D721Med (cell line): ENCODE data around the gene CCNY.

Source experiments
- DNase-seq: peaks from one replicate; pipeline ENCODE4 v3.0.0; 2011; ENCODE audit warnings: low spot score; ENCODE audit not compliant: insufficient read length
- FAIRE-seq: peaks from 2 replicates; lab custom pipeline; 2011; peaks lifted over from hg19 to GRCh38; lab: Jason Lieb, UNC
- TF ChIP-seq, protein P1 (sequence below): IDR thresholded peaks from 2 replicates; pipeline ENCODE4 v1.5.1; 2012; ENCODE audit warnings: mild to moderate bottlenecking, control low read depth; ENCODE audit not compliant: insufficient read depth; ENCODE audit errors: missing control alignments

The CCNY gene

DNA sequence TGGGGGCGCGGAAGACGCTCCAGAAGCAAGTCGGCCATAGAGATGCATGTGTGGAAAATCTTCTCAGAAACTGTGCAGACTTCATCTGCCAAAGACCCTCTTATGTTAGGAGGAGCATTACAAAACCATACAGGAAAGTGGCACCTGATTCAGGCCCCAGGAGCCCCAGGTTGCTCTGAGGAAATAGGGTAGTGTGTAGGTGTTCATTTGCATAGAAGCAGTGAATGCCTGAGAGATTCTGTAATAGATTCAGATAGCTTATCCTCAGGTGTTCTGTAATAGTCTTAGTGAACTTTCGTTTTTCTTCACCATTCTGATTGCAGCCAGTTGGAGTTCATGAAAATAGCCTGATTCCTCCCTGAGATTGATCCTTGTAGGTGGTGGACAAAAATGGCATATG lies 162.4 kb downstream of the CCNY start:
- no peak for FAIRE-seq
- TF ChIP-seq, protein P1, sequence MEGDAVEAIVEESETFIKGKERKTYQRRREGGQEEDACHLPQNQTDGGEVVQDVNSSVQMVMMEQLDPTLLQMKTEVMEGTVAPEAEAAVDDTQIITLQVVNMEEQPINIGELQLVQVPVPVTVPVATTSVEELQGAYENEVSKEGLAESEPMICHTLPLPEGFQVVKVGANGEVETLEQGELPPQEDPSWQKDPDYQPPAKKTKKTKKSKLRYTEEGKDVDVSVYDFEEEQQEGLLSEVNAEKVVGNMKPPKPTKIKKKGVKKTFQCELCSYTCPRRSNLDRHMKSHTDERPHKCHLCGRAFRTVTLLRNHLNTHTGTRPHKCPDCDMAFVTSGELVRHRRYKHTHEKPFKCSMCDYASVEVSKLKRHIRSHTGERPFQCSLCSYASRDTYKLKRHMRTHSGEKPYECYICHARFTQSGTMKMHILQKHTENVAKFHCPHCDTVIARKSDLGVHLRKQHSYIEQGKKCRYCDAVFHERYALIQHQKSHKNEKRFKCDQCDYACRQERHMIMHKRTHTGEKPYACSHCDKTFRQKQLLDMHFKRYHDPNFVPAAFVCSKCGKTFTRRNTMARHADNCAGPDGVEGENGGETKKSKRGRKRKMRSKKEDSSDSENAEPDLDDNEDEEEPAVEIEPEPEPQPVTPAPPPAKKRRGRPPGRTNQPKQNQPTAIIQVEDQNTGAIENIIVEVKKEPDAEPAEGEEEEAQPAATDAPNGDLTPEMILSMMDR = no peak
- no peak for DNase-seq

DNA sequence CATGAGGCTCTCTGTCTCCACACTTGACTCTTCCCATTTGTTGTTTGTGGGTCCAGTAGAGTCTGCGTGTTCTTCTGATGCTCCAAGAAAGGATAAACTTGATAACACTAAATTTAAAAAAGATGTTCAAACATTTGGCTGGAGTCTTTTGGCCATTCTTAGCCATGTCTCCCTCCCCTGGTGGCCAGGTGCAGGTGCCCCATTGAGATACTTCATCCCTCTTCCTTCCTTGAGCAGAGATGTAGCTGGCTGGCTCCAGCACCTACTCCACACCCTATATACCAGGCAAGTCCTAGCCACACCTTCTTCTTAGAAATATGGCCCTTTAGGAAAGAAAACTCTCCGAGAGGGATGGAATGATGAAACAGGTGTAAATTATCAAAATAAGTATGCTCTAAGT lies 165.6 kb downstream of the CCNY start:
- FAIRE-seq = no peak
- DNase-seq = no peak
- TF ChIP-seq, protein P1 = no peak

DNA sequence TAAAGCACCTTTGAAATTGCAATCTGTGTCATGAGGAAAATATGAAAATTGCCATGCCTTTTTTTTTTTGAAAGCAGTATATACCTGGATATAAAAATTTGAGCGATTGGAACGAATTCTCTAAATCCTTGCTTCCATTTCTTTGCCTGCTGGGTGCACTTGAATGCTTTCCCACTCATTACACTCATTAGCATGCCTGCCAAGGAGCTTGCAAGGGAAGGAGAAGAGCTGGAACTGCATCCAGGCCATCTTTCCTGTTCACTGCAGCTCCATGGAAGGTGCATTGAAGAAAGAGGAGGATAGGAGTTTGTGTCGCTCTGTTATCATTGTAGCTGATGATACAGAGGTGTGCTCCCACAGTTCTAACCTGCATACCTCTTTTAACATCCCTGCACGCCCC lies 166.4 kb downstream of the CCNY start:
- DNase-seq = no peak
- no peak for FAIRE-seq
- TF ChIP-seq, protein P1 = no peak

DNA sequence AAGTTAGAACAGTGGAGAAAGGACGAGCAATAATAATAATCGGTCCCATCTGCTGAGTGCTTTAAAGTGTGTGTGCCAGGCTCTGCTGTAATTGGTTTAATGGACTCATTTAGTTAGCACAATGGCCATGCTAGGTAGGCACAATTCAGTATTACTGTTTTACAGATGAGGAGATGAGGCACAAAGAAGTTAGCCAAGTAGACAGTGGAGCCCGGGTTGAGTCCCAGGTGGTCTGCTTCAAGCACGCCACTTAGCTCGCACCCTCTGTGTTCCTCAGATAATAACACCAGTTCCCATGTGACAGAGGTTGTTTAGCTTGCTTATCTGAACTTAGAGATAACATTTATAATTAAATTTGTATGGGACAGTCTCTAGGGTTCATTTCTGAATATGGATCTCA lies 167.3 kb downstream of the CCNY start:
- DNase-seq = no peak
- FAIRE-seq = no peak
- TF ChIP-seq, protein P1 = no peak

DNA sequence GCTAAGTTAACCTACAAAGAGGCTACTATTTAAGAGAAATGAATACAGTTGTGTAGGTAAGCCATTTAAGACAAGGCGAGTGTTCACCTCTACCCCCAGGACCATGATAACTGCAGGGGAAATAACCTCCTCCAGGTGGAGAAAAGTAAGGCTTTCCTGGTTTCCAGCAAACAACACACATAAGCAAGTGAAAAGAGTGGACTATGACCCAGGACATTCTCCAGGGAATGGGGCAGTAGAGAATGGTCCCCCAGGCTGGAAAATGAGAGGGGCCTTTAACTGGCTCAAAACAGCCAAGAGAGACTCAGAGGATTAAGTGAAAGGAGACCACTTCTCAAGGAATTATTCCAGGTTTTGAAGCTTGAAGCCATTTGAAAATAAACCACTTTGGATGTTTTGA lies 167.8 kb downstream of the CCNY start:
- no peak for FAIRE-seq
- TF ChIP-seq, protein P1 = no peak
- DNase-seq = no peak

DNA sequence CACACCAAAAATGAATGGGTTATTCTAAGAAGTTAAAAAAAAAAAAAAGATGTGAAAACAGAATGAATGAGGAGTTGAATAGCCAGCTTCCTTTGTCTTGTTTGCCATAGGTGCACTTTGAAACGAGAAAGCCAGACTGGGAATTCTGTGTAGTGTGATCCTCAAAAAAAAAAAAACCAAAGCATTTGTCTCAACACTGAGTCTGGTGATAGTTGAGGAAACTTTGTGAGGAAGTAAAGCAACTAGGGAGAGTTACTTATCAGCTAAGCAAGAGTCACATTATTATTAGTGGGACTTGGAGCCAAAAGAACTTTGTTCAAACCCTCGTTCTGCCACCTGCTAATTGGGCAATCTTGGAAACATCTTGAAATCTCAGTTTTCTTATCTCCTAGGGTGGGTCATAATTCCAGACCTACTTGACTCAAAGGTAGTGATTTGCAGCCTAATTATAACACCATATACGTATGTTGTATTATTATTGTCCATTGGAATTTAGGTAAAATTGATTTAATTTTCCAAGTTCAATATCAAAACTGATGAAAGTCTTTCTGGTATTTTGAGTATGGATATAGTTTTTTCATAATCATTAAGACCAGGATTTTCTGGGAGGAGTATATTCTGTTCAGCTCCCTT lies 169.0 kb downstream of the CCNY start:
- FAIRE-seq = no peak
- no peak for DNase-seq
- TF ChIP-seq, protein P1 = no peak

DNA sequence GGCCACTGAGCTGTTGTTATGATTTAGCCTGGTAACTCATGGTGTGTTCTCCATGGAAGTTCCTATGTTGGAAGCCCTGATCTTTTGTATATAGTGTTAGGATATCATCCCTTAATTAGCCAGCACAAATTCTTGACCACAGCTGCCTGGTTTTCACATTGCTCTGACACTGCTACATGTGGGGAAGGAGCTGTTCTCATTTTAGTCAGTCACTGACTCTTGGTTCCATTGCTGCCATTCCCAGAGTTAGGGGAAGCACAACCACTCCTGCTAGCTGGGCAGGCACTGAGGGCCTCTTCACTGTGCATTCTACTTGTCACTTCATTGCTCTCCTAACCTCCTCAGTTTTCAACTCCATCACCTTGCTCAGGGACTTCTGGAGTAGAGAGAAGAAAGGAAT lies 170.4 kb downstream of the CCNY start:
- TF ChIP-seq, protein P1 = no peak
- FAIRE-seq (no peak), DNase-seq (no peak)
